ENCODE measurements around the gene CNOT2. TPM values are rescaled to one million over a fixed set of nuclear protein-coding genes. Genes with fewer than 3 reads are reported as not detected.

Gene CNOT2
- total RNA-seq, 2 donors from 2014 or later = 54.5 to 55.5 TPM

DNA sequence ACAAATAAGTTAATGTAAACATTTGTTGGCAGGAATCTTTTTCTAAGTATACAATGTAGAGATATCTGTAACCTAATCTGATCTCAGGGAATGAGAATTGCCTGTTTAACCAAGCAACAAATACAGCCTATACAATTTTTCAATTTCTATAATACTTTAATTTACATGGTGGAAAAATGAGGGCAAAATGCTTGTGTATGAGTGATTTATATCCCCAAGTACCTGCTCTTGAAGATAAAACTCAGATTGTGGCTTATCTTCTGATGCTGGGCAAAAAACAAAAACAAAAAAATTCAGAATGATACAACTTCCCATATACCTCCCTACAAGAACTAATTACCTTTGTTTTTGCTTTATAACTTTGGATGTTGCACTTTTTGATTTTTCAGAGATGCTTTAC lies 2.2 kb downstream of the CNOT2 start:
- Histone ChIP-seq H3K4me3 (no peak overlapping the region), H3K36me3 (peaks cover 1% of the 10 kb centered on the region), H3K27ac (no peak overlapping the region), H3K27me3 (no peaks in the 10 kb centered on the region), H3K4me1 (peaks cover 0 to 51% of the 10 kb centered on the region in 2 donors), H3K9me3 (no peaks in the 10 kb centered on the region)
- no peak for DNase-seq (ENCODE audit: low spot score)
- TF ChIP-seq, protein P1, sequence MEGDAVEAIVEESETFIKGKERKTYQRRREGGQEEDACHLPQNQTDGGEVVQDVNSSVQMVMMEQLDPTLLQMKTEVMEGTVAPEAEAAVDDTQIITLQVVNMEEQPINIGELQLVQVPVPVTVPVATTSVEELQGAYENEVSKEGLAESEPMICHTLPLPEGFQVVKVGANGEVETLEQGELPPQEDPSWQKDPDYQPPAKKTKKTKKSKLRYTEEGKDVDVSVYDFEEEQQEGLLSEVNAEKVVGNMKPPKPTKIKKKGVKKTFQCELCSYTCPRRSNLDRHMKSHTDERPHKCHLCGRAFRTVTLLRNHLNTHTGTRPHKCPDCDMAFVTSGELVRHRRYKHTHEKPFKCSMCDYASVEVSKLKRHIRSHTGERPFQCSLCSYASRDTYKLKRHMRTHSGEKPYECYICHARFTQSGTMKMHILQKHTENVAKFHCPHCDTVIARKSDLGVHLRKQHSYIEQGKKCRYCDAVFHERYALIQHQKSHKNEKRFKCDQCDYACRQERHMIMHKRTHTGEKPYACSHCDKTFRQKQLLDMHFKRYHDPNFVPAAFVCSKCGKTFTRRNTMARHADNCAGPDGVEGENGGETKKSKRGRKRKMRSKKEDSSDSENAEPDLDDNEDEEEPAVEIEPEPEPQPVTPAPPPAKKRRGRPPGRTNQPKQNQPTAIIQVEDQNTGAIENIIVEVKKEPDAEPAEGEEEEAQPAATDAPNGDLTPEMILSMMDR (IDR thresholded peaks at IDR 0.05) = no peak

DNA sequence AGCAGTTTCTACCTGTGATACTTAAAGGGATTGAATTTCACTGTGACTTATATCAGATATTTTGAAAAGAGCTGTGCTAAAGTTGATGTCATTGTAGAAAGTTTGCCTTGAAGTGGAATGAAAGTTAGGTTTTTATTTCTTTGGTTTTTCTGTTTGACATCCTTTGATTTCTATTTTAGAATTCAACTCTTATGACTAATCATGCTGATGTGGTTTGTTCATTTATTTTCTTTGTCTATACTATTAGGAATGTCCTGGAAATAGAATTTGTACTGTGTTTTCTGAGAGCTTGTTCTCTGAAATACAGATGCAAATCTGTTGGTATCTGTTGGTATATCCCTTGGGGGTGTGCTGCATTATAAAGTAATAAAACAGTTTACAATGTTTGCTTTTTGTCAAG lies 3.3 kb downstream of the CNOT2 start:
- no peaks in the 10 kb centered on the region for H3K9me3 ChIP-seq
- no peaks in the 10 kb centered on the region for H3K36me3 ChIP-seq
- no peaks in the 10 kb centered on the region for H3K27me3 ChIP-seq
- no peak overlapping the region for H3K27ac ChIP-seq
- TF ChIP-seq, protein P1 (IDR thresholded peaks at IDR 0.05) = no peak
- no peak overlapping the region for H3K4me3 ChIP-seq
- H3K4me1 ChIP-seq = peaks cover 0 to 57% of the 10 kb centered on the region in 2 donors
- no peak for DNase-seq (ENCODE audit: low spot score)

- H3K27ac ChIP-seq = no peak overlapping the region
- H3K4me3 ChIP-seq = no peak overlapping the region
- peaks cover 0 to 48% of the 10 kb centered on the region in 2 donors for H3K4me1 ChIP-seq
- no peaks in the 10 kb centered on the region for H3K9me3 ChIP-seq
- H3K36me3 ChIP-seq = no peaks in the 10 kb centered on the region
- no peak for DNase-seq (ENCODE audit: low spot score)
- no peaks in the 10 kb centered on the region for H3K27me3 ChIP-seq
- TF ChIP-seq, protein P1 (IDR thresholded peaks at IDR 0.05) = no peak
Measured at GRCh38 chr12:70247653-70248199, 4.5 kb downstream of the CNOT2 start.

GRCh38 chr12:70248876-70249275 lies 5.6 kb downstream of the CNOT2 start:
- Histone ChIP-seq H3K9me3 (no peaks in the 10 kb centered on the region), H3K4me1 (peaks cover 0 to 48% of the 10 kb centered on the region in 2 donors), H3K27ac (no peak overlapping the region), H3K27me3 (no peaks in the 10 kb centered on the region), H3K36me3 (no peaks in the 10 kb centered on the region), H3K4me3 (no peak overlapping the region)
- DNase-seq (ENCODE audit: low spot score) = no peak
- TF ChIP-seq, protein P1 (IDR thresholded peaks at IDR 0.05) = no peak

DNA sequence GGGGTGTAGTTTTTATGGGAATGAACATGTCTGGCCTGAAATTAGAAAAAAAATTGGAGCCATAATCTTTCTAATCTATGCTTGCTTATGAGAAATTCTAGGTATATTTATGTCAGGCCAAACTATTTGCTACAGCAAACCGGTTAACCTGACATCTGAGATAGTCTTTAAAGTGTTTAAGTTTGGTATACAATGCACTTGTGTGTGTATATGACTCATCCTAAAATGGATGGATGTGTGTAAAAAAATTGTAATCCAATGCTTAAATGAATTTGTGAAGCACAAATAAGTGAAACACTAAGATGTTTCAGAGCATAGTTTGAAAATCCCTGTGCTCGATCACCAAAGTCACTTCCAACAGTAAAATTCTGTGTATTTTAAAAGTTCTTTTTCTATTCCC lies 6.7 kb downstream of the CNOT2 start:
- TF ChIP-seq, protein P1 (IDR thresholded peaks at IDR 0.05) = no peak
- Histone ChIP-seq H3K36me3 (no peaks in the 10 kb centered on the region), H3K9me3 (no peaks in the 10 kb centered on the region), H3K27me3 (no peaks in the 10 kb centered on the region), H3K27ac (no peak overlapping the region), H3K4me3 (no peak overlapping the region), H3K4me1 (peaks cover 0 to 40% of the 10 kb centered on the region in 2 donors)
- DNase-seq (ENCODE audit: low spot score) = no peak

DNA sequence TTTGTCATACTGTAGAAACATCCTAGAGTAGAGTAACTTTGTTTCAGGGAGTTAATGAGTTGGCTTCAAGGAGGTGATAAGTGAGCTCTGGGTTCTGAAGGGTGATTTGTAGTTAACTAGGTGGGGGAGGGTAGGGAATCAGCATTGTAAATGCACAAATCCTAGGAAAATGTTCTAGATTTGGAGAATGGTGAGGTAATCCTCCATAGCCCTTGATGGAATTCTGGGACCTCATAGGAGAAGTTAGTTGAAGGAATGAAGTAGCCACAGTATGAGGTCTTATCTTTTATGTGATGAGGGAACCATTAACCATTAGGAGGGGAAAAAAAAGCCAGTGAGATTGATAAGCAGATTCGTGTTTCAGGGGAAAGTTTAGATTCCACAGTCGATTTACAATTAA lies 8.0 kb downstream of the CNOT2 start:
- H3K4me3 ChIP-seq = no peak overlapping the region
- no peak overlapping the region for H3K27ac ChIP-seq
- no peak for DNase-seq (ENCODE audit: low spot score)
- H3K27me3 ChIP-seq = no peaks in the 10 kb centered on the region
- peaks cover 0 to 40% of the 10 kb centered on the region in 2 donors for H3K4me1 ChIP-seq
- TF ChIP-seq, protein P1 (IDR thresholded peaks at IDR 0.05) = no peak
- H3K36me3 ChIP-seq = no peaks in the 10 kb centered on the region
- no peaks in the 10 kb centered on the region for H3K9me3 ChIP-seq

Data from right atrium auricular region (tissue), 2 donors.